HG02885 (cell line): ENCODE data around the gene CLHC1.
A peak's percentile ranks its signal among the peaks of the same experiment; 100 is the strongest.
"Not testable (repeated sequence)": the region's sequence is repeated elsewhere in the genome, so short reads cannot be mapped to it uniquely, and the experiment has no call there.

Experiments used
- ATAC-seq: cut with Tn5 transposase; IDR thresholded peaks from one replicate; pipeline ENCODE4 v1.9.1; 2021; ENCODE audit warnings: mild to moderate bottlenecking; ENCODE audit not compliant: unreplicated experiment, poor library complexity

Gene CLHC1

DNA sequence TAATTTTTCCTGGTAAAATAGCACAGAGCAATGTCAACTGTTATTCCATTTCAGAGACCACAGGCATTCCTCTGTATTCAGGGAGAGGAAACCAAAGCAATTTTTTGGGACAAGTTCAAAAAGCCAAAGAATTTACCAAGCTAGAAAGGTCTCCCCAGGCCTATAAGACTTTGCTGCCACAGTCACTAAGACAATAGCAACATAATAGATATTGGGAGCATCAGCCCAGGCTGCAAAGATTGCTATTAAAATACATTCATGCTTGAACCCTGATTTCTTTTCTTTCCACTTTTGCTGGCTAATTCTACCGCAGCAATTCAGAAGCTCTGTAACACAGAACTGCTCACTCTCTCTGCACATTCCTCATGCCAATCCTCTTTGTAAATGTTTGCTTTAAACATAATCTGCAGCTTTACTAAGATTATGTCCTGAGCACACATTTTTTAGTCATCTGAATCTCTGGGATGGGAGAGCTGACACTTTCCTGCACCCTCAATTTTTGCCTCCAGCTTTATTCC lies 76.3 kb downstream of the CLHC1 start:
- ATAC-seq: no peak

DNA sequence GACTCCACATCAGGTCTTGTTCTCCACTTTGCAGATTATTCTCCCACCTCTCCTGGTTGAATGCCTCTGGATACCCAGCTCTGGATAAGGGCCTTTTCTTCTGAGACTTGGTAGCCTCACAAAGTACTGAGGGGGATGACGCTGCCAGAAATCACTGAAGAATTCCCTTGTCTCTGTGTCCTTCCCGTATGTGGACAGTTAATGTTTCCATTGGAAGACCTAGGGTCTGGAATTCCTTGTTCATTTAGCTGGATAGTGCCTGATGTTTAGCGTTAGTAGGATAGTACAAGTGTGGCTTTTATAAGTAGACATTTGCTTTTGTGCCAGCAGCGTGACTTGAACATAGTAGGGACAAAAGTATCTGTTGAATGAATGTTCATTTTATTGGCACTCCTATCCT lies 76.9 kb downstream of the CLHC1 start:
- no peak for ATAC-seq

DNA sequence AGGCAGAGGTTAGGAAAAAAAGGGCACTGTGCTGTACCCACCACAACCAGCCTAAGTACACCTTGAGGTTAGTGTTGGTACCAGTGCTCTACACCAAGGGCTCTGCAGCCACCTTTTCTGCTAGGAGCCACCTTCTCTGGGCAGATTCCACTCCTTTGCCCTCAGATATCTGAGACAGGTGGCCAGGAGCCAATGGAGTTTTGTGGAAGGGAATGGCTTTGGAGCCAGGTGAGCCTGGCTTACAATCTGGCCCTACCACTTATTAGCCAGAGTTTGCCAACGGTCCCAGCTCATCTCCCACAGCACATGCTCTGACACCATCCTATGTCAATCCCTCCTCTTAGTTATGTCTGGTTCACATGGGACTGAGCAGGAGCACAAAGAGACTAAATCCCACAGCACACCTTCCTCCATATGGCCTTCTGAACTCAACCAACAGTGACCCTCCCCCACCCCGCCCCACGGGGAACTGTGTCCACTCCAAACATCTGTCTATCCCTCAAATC lies 77.5 kb downstream of the CLHC1 start:
- ATAC-seq: no peak

DNA sequence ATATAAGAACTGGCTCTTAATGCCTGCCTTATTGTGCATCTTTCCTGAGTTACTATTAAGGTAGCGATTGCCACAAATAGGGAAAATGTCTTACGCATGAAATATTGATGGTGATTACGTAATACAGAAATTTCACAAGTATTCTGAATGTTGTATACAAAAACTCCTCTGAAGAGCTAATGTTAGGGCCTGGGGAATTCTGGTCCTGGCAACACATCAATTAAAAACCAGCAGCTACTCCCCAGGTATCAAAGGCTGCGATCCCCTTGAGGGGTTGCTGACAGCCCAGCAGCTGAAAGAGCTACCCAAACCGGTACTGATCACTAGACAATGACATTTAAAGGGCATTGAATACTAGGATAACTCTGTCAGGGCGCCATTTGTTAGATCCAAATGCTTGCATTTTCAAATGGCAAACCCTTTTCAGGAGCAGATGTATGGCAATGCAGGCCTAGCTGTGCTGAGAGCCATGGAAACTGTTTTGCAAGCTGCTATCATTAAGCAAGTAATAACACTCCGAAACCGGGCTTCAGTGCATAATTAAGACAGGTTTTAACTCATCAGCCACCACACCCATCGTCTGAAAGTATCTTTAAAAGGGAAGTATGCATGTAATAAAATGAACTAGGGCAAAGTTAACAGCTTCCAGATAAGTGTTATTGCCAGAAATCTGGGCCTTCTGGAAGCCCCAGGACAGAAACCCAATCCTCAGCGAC lies 78.4 kb downstream of the CLHC1 start:
- ATAC-seq: peak; percentile 55

DNA sequence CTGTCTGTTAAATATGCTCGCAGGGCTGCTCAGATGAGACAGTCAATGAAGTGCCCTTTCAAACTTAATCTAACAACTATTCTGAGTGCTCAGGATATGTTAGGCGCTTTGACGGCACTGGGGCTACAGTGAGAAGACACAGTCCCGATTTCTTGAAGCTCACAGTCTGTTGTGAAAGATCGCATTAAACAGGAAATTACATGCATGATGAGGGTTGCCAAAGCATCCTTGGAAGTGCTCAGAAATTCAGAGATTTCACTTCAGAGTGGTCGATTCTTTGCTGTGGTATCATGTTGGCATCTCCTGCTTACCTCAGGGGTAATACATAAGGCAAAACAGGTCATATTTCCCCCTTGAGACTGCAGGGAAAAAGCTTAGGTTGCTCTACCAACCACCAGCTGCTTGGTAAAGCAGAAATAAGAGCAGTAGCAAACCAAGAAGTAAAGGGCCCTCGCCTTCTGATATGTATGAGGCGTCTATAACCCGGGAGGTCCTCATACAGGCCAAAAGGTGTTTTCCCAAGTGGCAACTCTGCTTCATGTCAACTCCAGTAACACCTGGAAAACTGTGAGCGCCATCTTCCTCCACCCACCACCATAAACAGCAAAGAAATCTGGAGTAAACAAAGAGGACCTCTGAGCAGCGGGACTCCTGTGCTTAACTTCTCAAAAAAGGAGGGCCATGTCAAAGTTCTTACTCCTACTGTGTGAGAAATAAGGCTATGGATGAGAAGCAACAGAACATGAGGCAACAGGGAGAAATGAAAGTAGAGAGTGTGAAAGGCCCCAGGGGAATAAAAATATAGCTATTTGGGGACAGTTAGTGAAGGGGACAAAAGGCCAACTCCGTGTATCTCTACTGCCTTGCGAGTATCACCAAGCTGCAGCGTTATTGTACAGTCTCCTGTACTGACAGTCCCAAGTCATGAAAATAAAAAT lies 79.3 kb downstream of the CLHC1 start:
- no peak for ATAC-seq

GRCh38 chr2:55151733-55152433 lies 80.2 kb downstream of the CLHC1 start:
- no peak for ATAC-seq

- peak; percentile 79 for ATAC-seq
Measured at GRCh38 chr2:55150834-55151233, 81.3 kb downstream of the CLHC1 start.

DNA sequence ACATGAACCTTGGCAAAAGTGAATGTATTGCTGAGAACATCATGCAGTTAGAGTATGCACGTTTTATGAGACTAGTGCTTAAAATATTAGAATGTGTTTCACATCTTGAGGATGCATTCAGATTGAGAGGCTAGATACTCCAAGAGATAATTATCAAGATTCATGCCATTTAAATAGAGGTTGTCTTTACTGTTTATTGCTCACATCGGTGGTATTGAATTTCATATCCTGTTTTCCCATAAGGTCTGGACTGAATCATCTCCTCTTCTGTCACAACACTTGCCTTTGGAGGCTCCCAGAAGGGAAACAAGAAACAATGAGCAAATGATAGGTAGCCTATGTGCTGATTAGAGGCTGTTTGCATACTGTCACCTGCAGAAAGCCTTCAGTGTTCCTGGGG lies 83.8 kb downstream of the CLHC1 start:
- ATAC-seq: no peak

- no peak for ATAC-seq
Measured at GRCh38 chr2:55147531-55147930, 84.6 kb downstream of the CLHC1 start.

DNA sequence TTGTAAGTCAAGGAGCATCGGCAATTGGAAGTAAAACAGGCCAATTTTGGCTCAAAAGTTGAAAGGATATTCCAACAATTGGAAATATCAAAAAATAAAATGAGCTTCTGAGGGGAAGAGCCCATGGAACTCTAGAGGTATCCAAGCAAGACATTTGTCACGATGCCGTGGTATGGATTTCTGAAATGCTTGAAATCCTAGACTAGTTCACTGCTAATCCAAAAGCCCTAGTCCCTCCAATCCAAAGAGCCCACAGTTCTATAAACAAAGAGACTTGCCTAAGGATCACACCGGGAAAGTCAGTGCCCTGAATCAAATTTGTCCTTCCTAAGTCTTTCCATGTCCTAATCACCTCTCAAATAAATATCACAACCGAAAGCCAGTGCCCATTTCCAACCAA lies 85.1 kb downstream of the CLHC1 start:
- ATAC-seq: no peak

- ATAC-seq: no peak
Measured at GRCh38 chr2:55146263-55146662, 85.8 kb downstream of the CLHC1 start.

DNA sequence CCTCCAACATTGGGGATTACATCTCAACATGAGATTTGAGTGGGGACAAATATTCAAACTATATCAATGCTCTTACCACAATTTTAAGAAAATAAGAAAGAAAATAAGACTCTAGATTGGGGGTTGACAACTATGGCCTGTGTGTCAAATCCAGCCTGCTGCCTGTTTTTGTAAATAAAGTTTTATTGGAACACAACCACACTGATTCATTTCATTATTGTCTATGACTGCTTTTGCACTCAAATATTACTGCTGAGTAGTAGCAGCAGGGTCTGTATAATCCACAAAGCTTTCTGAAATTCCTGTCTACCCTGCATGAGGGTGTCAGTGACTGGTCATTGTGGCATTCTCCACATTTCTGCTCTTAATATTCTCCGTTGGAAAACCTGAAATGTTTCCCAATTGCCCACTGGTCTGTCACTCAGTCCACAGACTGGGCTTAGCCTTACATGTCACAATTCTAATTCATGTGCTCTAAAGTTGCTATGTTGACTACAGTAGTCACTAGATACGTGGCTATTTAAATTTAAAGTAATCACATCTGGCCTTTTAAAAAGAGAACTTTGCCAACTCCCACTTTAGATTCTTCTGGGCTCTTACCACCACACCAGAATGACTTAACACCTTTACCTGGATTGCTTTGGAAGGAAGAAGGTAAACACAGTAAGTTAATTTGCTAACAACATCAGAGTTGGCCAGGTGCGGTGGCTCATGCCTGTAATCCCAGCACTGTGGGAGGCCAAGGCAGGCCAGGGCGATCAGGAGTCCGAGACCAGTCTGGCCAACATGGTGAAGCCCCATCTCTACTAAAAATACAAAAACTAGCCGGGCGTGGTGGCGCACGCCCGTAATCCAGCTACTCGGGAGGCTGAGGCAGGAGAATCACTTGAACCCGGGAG lies 86.9 kb downstream of the CLHC1 start:
- ATAC-seq: no peak

GRCh38 chr2:55143706-55144105 lies 88.4 kb downstream of the CLHC1 start:
- not testable (repeated sequence) for ATAC-seq

GRCh38 chr2:55142518-55142917 lies 89.6 kb downstream of the CLHC1 start:
- no peak for ATAC-seq

GRCh38 chr2:55141572-55142413 lies 90.3 kb downstream of the CLHC1 start:
- ATAC-seq: no peak

DNA sequence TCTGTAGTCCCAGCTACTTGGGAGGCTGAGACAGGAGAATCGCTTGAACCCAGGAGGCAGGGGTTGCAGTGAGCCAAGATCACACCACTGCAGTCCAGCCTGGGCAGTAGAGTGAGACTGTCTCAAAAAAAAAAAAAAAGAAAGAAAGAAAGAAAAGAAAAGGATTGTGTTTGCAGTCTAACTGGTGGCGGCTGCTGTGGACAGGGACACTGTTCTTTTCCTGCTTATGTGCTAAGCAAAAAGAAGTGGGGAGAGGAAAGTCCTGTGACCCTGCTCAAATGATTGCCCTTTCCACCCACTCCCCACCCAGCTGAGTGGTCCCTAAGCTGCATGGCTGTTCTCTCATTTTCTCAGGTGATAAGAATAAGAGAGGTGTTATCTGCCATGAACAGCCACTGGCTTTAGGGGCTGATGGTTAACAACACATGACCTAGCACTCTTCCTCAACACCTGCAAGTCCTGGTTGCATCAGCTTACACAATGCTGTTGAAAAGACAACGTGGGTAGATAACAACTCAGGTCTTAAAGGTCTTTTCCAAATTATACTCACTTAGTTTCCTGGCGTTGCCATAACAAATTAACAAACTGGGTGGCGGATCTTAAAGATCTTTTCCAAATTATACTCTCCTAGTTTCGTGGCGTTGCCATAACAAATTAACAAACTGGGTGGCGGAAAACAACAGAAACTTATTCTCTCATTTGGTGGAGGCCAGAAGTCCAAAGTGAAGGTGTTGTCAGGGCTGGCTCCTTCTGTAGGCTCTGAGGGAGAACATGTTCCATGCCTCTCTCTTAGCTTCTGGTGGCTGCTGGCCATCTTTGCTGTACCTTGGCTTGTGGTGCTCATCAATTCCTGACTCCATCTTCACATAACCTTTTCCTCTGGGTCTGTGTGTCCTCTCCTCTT lies 91.5 kb downstream of the CLHC1 start:
- ATAC-seq: no peak

GRCh38 chr2:55139305-55139704 lies 92.8 kb downstream of the CLHC1 start:
- ATAC-seq: no peak

DNA sequence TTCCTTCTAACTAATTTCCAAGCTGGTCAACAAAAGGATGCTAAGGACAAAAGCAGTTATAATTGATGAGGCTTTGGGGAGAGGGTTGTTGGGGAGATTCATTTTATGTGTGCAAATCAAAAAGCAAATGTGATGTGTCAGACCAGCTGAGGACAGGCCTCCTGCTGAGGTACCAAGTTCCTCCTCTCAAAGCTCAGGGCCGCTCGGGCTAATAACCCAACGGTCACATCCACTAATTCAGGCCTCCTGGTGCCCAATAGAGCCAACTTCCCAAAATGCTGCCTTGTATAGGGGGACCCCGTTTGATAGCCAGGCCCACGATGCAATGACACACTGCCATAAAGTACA lies 93.2 kb downstream of the CLHC1 start:
- no peak for ATAC-seq
